Measurements from ENCODE around the gene ZNF76.
A peak's percentile ranks its signal among the peaks of the same experiment; 100 is the strongest.

ZNF76 gene

GRCh38 chr6:35267897-35268296 is 8.4 kb downstream of the ZNF76 start:
- DNase-seq (ENCODE audit: low spot score), result no peak

- DNase-seq (ENCODE audit: low spot score), result no peak
These were observed 12.5 kb downstream of the ZNF76 start for GRCh38 chr6:35272005-35272404.

DNA sequence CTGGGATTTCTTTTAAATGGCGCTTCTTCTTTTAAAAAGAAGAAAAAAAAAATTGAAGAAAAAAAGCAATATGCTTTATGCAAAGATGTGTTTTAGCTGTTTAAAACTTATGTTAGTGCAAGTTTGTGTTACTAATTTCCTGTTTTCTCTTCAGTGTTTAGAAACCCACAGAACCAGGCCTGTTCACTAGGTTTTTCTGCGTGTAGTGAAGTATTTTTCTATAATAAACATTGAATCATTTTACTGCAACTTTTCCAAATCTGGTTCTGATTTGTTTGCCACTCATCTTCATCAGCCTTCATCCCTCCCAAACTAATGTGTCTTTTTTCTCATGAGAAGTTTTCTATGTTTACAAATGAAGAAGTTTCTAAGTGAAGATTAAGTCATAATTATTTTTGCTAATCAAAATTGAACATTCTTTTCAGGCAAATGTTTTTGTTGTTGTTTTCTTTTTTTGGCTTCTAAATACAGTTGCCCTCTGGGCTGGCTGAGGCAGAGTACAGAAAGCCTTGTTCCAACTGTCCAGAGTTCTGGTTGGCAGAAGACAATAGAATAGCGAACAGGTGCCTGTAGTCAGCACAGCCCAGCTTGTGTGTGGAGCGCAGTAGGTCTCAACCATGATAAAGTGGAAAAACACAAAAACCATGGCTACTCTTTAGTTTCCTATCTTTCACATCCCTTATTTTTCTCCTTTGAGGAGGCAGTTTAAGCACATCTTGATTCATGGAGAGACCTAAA is 14.5 kb downstream of the ZNF76 start:
- DNase-seq (ENCODE audit: low spot score), result no peak

DNA sequence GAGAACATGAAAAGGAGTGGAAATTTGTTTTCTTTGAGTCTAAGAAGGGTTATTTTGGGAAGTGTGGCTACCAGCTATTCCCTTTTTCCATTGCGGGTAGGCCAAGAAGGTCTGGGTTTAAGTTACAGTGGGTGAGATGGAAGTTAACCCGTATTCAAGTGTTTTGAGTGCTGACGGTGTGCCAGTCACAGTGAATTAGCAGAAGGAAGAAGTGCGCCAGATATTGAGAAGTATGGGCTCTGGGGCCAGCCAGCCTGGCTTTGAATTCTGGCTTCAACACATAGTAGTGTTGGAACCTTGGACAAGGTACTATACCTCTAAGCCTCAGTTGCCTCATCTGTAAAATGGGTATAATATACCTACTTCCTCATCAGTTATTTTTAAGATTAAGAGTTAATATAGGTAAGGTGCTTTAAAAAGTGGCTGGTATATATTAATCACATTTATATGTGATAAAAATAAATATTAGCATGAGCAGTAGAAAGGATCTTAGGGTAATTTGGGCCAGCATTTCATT is 16.3 kb downstream of the ZNF76 start:
- no peak for DNase-seq (ENCODE audit: low spot score)

DNA sequence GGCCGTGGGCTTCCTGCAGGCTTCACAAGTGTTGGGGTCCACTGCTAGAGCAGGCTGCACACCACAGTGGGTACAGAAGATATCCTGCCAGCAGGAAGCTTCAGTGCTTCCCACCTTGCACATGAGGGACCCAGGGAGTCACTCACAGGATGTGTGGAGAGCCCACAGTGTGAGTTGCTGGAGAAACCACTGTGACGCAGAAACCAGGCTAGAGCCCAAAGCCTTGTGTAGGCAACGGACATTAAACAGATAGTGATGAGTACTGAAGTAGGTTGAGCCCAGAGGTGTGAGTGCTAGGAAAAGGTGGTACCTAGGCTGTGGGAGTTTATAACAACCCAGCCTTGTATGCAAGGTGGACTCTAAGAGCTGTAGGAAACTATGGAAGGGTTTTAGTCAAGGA is 19.2 kb downstream of the ZNF76 start:
- DNase-seq (ENCODE audit: low spot score), result no peak

- no peak for DNase-seq (ENCODE audit: low spot score)
These were observed 21.4 kb downstream of the ZNF76 start for GRCh38 chr6:35280903-35281302.

- no peak for DNase-seq (ENCODE audit: low spot score)
These were observed 22.9 kb downstream of the ZNF76 start for GRCh38 chr6:35282472-35282871.

- DNase-seq (ENCODE audit: low spot score), result no peak
These were observed 23.8 kb downstream of the ZNF76 start for GRCh38 chr6:35283361-35283760.

- peak; percentile 69 for DNase-seq (ENCODE audit: low spot score)
These were observed 28.3 kb downstream of the ZNF76 start for GRCh38 chr6:35287671-35288396.

GRCh38 chr6:35288834-35289233 is 29.3 kb downstream of the ZNF76 start:
- no peak for DNase-seq (ENCODE audit: low spot score)

- no peak for DNase-seq (ENCODE audit: low spot score)
These were observed 32.0 kb downstream of the ZNF76 start for GRCh38 chr6:35291491-35291890.

- no peak for DNase-seq (ENCODE audit: low spot score)
These were observed 33.0 kb downstream of the ZNF76 start for GRCh38 chr6:35292494-35292893.

DNA sequence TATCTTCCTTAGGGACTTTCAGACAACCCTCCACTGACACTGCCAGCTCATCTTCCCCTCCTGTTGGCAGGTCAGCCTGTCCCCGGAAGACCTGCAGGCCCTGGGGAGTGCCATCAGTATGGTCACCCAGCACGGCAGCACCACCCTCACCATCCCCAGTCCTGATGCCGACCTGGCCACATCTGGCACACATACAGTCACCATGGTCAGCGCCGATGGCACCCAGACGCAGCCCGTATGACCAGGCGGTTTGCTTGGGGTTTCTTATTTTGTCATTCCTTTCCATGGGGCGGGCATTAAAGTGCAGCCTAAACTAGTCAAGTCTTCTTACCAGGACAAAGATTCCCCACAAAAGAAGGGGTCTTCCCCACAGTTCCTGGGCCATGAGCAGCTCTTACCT is 34.1 kb downstream of the ZNF76 start:
- DNase-seq (ENCODE audit: low spot score), result no peak

GRCh38 chr6:35294308-35294945 is 34.9 kb downstream of the ZNF76 start:
- peak; percentile 72 for DNase-seq (ENCODE audit: low spot score)

DNA sequence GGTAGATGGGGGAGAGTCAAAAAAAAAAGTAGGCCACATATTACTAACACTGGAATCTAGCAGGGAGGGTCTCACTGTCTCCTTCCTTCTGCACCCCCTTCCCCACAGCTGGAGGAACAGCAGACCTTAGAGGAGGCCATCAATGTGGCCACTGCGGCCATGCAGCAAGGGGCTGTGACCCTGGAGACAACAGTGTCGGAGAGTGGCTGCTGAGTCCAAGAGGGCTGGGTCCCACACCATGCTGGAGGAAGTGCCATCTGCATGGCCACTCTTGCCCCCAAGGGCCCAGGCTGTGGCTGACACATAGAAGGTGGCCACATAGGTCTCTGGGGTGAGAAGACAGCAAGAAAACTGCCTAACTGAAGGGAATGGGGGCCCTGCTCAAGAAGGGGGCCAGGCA is 35.5 kb downstream of the ZNF76 start:
- DNase-seq (ENCODE audit: low spot score), result no peak

- DNase-seq (ENCODE audit: low spot score), result no peak
These were observed 36.2 kb downstream of the ZNF76 start for GRCh38 chr6:35295521-35296315.

- DNase-seq (ENCODE audit: low spot score), result no peak
These were observed 37.5 kb downstream of the ZNF76 start for GRCh38 chr6:35296931-35297600.

DNA sequence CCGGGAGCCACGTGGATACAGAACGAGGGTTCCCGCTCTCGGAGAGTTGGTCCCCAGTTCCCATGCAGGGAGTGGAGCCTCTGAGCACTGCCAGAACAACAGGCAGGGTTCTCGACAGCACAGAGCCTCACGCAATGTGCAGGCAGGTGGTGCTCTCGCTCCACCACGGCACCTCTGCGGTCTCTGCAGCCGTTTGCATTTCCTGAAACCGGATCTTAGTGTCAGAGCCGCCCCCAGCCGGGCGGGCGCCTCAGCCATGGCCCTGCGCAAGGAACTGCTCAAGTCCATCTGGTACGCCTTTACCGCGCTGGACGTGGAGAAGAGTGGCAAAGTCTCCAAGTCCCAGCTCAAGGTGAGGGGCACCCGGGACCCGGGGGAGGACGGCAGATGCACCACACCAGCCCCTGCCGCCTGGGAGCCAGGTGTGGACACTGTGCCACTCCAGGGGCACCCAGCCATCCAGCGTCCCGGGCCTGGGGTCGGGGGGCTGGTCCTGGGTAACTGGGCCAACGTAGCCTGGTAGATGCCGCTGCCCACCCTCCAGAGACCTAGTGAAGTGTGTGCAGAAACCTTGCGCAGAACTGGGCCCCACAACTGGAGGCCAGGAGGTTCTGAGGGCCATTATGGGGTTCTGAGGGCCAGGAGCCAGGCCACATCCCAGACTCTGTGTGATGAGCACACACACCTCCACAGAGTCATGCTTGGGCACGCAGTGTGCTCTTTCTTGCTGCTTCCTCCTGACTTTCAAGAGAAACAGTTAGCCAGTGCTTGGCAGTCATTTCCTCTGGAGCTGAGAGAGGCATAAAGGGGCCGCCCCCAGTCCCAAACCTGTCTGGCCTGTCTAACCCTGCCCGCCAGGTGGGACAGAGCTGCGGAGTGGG is 38.3 kb downstream of the ZNF76 start, which contains the start of gene DEF6:
TSS of gene DEF6 (plus strand) at position 218 of the 881 bp plus-strand sequence. CDS start at position 257, 39 bp downstream.
- peak; percentile 69 for DNase-seq (ENCODE audit: low spot score)

DNA sequence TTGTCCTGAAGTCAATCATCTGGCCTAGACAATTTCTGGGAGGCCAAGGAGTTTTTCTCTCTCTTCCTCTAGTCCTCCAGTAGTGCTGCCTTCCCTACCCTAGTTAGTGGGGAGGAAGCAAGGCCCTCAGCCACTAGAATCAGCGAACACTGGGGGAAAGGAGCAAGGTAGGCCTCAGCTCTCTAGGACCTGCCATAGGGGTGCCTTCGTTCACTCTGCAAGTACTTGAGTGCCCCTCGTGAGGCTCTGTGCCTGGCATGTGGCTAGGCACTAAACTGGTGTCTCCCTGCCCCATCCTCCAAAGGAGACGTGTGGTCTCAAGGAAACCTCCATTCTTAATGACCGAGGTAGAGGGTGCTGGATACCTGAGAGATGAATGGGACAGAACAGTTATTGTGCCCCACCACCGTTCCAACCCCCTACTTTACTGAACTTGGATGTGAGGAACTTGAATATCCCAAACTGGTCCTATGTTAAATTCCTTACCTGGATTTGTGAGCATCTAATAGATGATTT is 39.1 kb downstream of the ZNF76 start:
- DNase-seq (ENCODE audit: low spot score), result no peak

DNA sequence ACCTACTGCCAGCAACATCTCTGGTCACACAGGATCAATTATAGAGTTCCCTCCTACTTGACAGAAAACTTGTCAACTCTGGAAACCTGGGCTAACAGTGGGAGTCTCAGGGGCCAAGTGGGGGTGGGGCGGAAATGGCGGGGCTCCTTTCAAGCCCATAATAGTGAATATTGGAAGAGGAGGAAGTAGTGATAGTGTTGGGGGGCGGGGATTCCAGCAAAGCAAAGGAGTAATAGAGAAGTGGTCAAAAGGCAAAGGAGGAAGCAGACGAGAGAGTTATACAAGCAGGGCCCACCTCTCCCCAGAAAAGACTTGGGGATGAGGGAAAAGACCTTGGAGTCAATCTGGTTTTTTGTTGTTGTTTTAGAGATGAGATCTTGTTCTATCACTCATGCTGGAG is 40.1 kb downstream of the ZNF76 start:
- no peak for DNase-seq (ENCODE audit: low spot score)

Data from AG08396 (cell line).